Small intestine (tissue), 7 donors: Measurements from ENCODE around the gene GAMT. TPM values are rescaled to one million over a fixed set of nuclear protein-coding genes. Genes with fewer than 3 reads are reported as not detected.

Source experiments
- DNase-seq, 2 donors: peaks; one replicate each; pipeline versions ENCODE4 v3.0.0 to v3.0.0-alpha.2; 2013
- FAIRE-seq: peaks from 2 replicates; lab custom pipeline; 2012; peaks lifted over from hg19 to GRCh38; lab: Jason Lieb, UNC
- H3K27ac ChIP-seq, 3 donors: one replicate each; pipeline ENCODE4 v1.5.1; 2013; ENCODE audit warnings: low read length in 2 of 3, mild to moderate bottlenecking in 2 of 3, control low read depth in 1 of 3, inconsistent platforms in 1 of 3, low read depth in 1 of 3, moderate library complexity in 1 of 3
- H3K27me3 ChIP-seq, 3 donors: one replicate each; pipeline ENCODE4 v1.6.1; 2013; ENCODE audit warnings: low read length in 3 of 3, inconsistent platforms in 1 of 3; ENCODE audit not compliant: control insufficient read depth in 3 of 3, insufficient read depth in 3 of 3
- H3K36me3 ChIP-seq, 3 donors: one replicate each; pipeline ENCODE4 v1.6.1; 2013; ENCODE audit warnings: low read length in 3 of 3, inconsistent platforms in 1 of 3, low read depth in 1 of 3, mild to moderate bottlenecking in 1 of 3, moderate library complexity in 1 of 3; ENCODE audit not compliant: control insufficient read depth in 3 of 3, insufficient read depth in 2 of 3
- H3K4me1 ChIP-seq, 3 donors: one replicate each; pipeline ENCODE4 v1.6.1; 2013; ENCODE audit warnings: low read length in 2 of 3, inconsistent platforms in 1 of 3, low read depth in 1 of 3, mild to moderate bottlenecking in 1 of 3, moderate library complexity in 1 of 3; ENCODE audit not compliant: control insufficient read depth in 3 of 3, insufficient read depth in 2 of 3
- H3K4me3 ChIP-seq, 3 donors: one replicate each; pipeline ENCODE4 v1.5.1; 2013; ENCODE audit warnings: low read length in 3 of 3, control low read depth in 1 of 3, inconsistent platforms in 1 of 3, low read depth in 1 of 3, mild to moderate bottlenecking in 1 of 3, moderate library complexity in 1 of 3
- H3K9me3 ChIP-seq, 2 donors: one replicate each; pipeline ENCODE4 v1.6.1; 2013; ENCODE audit warnings: low read depth in 1 of 2, low read length in 1 of 2; ENCODE audit not compliant: control insufficient read depth in 2 of 2, insufficient read depth in 1 of 2
- WGBS, 3 donors: extraction: QIAGEN DNeasy Blood & Tissue Kit; methylation state at CpG; one replicate each; pipeline ENCODE4 v1.1.7; 2013; 5-methylcytosine and 5-hydroxymethylcytosine counted together
- polyA plus RNA-seq, 4 donors: library from polyadenylated mRNA; stranded (reverse) in 3 of 4; unstranded in 1 of 4; fragments of 200-250 nt in 3 of 4; fragments of 120-200 nt in 1 of 4; gene quantifications; one replicate each; pipeline versions ENCODE4 v1.2.1 to v1.2.3, GENCODE V29; 2013
- donor health status: healthy with polysubstance abuse.
- donor health status: control.
- donor health status: control.
- donor health status: Bipolar disorder and iron deficiency.
- donor health status: healthy.

GAMT gene
- polyA plus RNA-seq, 4 donors, result 1.1 to 25.7 (median 4.3) TPM

DNA sequence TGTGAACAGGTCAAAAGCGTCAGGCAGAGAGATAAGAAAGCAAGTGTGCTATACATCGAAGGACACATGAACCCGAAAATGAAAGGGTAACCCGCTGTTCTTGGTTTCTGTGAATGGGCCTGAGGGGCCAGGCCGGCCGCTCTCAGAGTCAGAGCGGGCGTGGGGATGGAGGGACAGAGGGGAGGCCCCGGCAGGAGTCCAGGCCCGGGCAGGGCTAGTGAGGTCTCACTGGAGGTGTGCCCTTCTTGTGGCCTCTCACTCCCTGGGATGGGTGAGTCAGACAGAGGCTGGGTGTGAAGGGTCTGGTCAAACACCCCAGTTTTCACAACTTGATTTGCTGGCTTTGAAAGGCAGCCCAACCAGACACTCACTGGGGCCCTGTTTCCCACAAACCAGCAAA lies 35.0 kb downstream of the GAMT start:
- Histone ChIP-seq H3K27ac (no peak overlapping the region), H3K4me1 (peaks cover 0 to 4% (median 0%) of the 10 kb centered on the region in 3 donors), H3K9me3 (no peaks in the 10 kb centered on the region), H3K36me3 (peaks cover 5 to 94% (median 7%) of the 10 kb centered on the region in 3 donors), H3K4me3 (no peak overlapping the region), H3K27me3 (no peaks in the 10 kb centered on the region)
- FAIRE-seq (no peak), DNase-seq (no peak)
- WGBS, 3 donors, result 89 to 98% (median 94%) methylated on average over 9 to 10 of the region's 10 CpGs

DNA sequence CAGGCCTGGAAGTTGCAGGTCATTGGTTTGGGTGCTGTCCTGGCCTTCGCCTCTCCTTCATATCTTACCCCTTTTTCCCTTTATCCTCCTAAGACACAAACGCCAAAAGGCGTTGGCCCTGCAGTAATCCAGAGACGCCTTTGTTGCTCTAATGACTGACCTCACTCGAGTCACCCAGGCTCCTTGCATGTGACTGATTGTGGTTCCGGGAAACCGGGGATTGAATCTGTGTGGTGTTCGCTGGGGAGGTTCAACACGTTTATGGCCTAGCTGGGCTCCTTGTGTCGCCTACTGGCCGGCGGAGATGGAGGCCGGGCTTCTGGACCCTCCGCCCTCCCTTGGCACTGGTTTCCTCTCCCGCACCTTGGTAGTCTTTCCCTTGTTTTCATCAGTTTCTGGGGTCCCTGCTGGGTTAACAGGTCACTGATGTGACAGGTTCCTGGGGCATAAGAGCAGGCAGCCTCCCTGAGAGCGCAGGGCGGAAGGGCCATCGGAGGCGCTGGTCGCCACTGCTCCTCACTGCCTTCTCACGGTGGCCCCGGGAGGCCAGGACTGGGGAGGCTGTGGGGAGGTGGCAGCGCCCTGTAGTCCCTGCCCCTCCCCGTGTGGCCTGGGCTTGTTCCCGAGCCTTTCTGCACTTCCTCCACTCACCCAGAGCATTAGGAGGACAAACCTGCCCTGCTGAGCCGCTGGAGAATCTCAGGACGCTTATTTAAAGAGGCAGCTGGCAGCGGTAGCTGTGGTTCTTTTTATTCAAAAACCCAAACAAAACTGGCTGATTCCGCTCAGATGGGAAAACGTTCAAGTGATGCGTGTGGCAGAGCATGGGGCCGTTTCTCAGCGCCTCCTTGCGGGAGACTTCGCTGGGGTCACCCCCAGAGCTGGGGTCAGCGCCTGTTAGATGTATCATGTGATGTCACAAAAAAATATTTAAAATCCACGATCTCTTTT lies 35.7 kb downstream of the GAMT start:
- FAIRE-seq, result no peak
- H3K36me3 ChIP-seq, result peaks cover 2 to 93% (median 4%) of the 10 kb centered on the region in 3 donors
- WGBS, 3 donors, result 89 to 93% (median 92%) methylated on average over 37 of the region's 37 CpGs

DNA sequence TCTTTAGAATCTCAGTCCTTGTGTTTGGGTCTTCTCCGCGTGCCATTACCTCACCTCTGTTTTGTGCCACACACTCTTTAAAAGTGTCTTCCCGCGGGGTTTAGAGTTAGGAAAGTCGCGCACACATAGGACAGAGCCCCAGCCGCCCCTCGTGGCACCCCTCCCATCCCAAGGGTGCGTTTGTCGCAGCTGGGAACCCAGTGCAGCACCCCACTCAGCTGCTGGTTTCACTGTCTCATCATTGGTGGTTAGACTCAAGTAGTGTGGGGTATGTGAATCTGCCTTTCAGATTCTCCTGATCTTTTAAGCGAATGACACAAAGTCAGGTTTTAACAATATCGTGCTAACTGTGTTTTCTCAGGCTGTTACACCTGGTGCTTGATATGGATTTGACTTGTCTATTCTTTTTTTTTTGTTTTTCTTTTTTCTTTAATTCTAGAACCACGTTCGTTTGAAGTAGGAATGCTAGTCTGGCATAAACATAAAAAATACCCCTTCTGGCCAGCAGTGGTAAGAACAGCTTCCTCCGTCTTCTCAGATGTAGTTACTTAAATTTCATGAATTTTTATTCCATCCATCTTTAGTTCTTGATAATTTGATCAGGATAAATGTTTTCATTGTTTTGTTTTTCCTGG lies 37.2 kb downstream of the GAMT start:
- DNase-seq, result no peak
- WGBS, 3 donors, result 71 to 86% (median 72%) methylated on average over 15 of the region's 15 CpGs
- H3K27ac ChIP-seq, result peak overlapping the region in 1 of 3 donors; percentile 57
- no peaks in the 10 kb centered on the region for H3K27me3 ChIP-seq
- H3K9me3 ChIP-seq, result no peaks in the 10 kb centered on the region
- H3K36me3 ChIP-seq, result peaks cover 6 to 91% (median 7%) of the 10 kb centered on the region in 3 donors
- H3K4me1 ChIP-seq, result peaks cover 0 to 7% (median 0%) of the 10 kb centered on the region in 3 donors
- H3K4me3 ChIP-seq, result no peak overlapping the region
- FAIRE-seq, result no peak

More for the DNA sequence above, 35.7 kb downstream of the GAMT start:
- no peaks in the 10 kb centered on the region for H3K27me3 ChIP-seq
- no peak overlapping the region for H3K27ac ChIP-seq
- peaks cover 0 to 5% (median 0%) of the 10 kb centered on the region in 3 donors for H3K4me1 ChIP-seq
- DNase-seq, result no peak
- H3K9me3 ChIP-seq, result no peaks in the 10 kb centered on the region
- H3K4me3 ChIP-seq, result no peak overlapping the region

DNA sequence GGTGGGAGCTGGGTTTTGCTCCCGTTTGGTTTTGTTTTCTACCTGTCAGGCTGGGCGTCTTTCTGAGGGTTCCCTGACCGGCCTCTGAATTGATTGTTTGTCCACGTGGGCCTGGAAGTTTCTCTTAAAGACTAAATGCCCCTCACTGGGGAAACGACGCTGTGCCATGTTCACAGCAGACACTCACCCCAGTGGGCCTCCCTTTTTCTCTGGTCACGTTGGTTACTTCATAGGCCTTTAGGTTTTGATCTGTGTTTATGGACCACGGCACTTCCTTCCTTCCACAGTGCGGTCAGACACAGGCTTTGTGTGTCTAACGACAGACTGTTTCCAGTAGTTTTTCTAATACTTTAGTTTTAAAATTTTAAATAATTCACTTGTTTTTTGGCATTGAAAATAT lies 37.7 kb downstream of the GAMT start:
- 68 to 82% (median 72%) methylated on average over 10 of the region's 10 CpGs for WGBS, 3 donors
- Histone ChIP-seq H3K36me3 (peaks cover 7 to 91% (median 9%) of the 10 kb centered on the region in 3 donors), H3K27me3 (no peaks in the 10 kb centered on the region), H3K4me3 (no peak overlapping the region), H3K9me3 (no peaks in the 10 kb centered on the region), H3K4me1 (peaks cover 0 to 7% (median 0%) of the 10 kb centered on the region in 3 donors), H3K27ac (peak overlapping the region in 2 of 3 donors; percentile 42 to 53)
- no peak for FAIRE-seq
- DNase-seq, result peak in 1 of 2 donors; percentile 32

DNA sequence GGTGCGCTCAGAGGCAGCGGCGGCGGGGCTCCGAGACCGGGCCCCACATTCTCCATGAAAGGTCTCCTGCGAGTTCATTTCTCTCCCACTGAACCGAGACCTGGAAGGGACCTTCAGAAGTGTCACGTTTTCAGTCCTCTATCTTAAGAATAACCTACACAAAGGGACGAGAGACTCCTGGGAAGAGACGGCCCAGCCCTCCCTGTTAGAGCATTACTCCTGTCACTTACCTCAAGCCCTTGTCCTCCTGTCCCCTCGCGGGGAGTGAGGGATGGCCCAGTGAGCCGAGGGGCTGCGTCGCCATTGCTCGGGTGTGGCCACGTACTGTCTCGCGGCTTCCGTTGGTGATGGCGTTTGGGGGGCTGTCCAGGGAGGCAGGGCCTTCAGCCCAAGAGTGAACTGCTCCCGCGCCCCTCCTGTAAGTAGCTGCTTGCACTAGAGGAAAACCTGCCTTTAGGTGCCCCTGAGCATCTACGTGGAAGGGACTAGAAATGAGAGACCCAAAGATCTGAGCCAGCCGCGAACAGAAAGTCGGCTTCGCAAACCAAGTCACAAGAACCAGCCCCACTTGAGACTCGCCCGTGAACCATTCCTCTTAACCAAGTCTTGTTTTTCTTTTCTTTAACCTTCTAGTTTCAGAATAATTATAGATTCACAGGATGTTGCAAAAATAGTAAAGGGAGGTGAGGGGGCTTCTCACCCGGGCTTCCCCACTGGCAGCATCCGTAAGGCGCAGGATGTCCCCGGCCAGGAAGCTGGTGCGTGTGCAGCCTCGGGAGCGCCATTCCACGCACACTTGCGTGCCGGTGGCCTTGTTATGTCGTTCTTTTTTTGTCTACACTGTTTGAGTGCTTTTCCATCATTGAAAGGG lies 38.7 kb downstream of the GAMT start:
- H3K36me3 ChIP-seq, result peaks cover 7 to 86% (median 11%) of the 10 kb centered on the region in 3 donors
- no peak overlapping the region for H3K4me3 ChIP-seq
- WGBS, 3 donors, result 89 to 93% (median 89%) methylated on average over 41 to 42 of the region's 42 CpGs
- no peak for DNase-seq
- no peak for FAIRE-seq
- H3K9me3 ChIP-seq, result no peaks in the 10 kb centered on the region
- H3K4me1 ChIP-seq, result peaks cover 0 to 7% (median 0%) of the 10 kb centered on the region in 3 donors
- H3K27me3 ChIP-seq, result no peaks in the 10 kb centered on the region
- H3K27ac ChIP-seq, result peak overlapping the region in 1 of 3 donors; percentile 12

DNA sequence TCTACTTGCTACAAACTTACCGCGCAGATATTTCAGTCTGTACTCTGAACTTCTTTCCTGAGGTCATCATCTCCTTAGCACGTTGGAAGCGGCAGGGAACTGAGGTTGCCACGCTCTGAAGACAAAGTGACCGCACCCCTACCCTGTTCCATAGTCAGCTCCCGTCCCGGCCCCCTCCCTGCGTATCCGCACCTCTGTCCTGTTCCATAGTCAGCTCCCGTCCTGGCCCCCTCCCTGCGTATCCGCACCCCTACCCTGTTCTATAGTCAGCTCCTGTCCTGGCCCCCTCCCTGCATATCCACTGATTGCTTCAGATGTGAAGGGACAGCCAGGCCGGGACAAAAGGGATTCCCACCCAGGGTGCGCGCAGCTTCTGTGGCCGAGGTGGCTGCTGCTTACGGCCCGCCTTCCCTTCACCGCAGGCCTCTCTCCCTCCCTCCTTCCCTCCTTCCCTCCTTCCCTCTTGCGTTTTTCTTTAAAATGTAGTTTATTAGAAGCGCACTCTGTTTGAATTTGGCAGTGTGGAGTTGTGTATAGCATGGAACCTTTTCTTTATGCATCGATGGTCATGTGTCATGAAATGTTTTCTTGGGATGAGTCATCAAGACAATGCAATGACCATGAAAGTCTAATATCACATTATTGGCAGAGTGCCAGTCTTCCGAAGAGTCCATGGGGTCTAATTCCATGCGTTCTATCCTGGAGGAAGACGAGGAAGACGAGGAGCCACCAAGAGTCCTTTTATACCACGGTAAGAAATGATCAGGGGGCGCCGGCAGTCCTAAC lies 39.5 kb downstream of the GAMT start:
- Histone ChIP-seq H3K4me1 (peaks cover 0 to 9% (median 0%) of the 10 kb centered on the region in 3 donors), H3K36me3 (peaks cover 5 to 81% (median 11%) of the 10 kb centered on the region in 3 donors), H3K4me3 (no peak overlapping the region), H3K9me3 (no peaks in the 10 kb centered on the region), H3K27ac (peak overlapping the region in 2 of 3 donors; percentile 29 to 32), H3K27me3 (no peaks in the 10 kb centered on the region)
- FAIRE-seq (no peak), DNase-seq (no peak)
- WGBS, 3 donors, result 71 to 86% (median 85%) methylated on average over 30 of the region's 30 CpGs

DNA sequence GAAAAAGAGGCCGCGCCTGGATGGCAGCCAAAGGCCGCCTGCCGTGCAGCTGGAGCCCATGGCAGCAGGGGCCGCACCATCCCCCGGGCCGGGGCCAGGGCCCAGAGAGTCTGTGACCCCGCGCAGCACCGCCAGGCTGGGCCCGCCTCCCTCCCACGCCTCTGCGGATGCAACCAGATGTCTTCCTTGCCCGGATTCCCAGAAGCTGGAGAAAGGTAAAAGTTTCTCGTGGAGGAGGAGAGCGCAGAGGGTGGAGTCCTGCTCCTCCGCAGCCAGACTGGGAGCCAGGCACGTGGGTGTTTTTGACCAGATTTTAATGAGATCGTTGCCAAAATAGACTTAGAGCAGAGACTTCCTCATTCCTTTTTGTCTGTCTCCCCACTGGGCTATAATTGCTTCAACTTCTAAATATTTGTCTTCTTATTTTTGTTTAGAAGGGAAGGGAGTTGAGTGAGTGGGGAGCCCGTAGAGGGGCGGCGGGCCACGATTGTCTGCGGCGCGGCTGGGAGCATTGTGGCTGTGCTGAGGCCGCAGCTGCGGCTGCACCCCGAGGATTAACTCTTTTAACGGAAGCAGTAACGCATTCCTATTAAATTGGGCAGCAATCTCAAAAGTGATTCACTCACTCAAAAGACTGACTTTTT lies 40.4 kb downstream of the GAMT start:
- 53 to 85% (median 82%) methylated on average over 31 of the region's 31 CpGs for WGBS, 3 donors
- Histone ChIP-seq H3K27ac (peak overlapping the region in 2 of 3 donors; percentile 27 to 32), H3K4me1 (peaks cover 0 to 18% (median 0%) of the 10 kb centered on the region in 3 donors), H3K36me3 (peaks cover 4 to 72% (median 11%) of the 10 kb centered on the region in 3 donors), H3K9me3 (no peaks in the 10 kb centered on the region), H3K27me3 (no peaks in the 10 kb centered on the region), H3K4me3 (no peak overlapping the region)
- FAIRE-seq, result no peak
- no peak for DNase-seq
